Suppressor macrophage treated with lipopolysaccharide for 1 hour (primary cell): ENCODE results near the gene KRTAP5-1.
"Not testable (repeated sequence)": the region's sequence is repeated elsewhere in the genome, so short reads cannot be mapped to it uniquely, and the experiment has no call there.

Experiments used
- DNase-seq, 3 donors: peaks; one replicate each; pipeline ENCODE4 v3.0.0-alpha.2; 2020 to 2022

Gene KRTAP5-1

DNA sequence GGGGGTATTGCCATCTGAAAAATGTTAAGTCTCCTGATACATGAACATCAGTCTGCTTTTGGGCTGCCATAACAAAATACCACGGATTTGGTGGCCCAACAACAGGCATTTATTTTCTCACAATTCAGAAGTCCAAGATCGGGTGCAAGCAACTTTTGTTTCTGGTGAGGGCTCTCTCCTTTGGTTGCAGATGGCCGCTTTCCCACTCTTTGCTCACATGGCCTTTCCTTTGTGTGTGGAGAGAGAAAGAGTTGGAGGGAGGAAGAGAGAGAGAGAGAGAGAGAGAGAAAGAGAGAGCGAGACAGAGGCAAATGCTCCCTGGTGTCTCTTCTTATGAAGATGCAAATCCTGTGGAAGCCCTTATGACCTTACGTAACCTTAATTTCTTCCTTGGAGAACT is 15.5 kb upstream of the KRTAP5-1 start:
- no peak for DNase-seq

DNA sequence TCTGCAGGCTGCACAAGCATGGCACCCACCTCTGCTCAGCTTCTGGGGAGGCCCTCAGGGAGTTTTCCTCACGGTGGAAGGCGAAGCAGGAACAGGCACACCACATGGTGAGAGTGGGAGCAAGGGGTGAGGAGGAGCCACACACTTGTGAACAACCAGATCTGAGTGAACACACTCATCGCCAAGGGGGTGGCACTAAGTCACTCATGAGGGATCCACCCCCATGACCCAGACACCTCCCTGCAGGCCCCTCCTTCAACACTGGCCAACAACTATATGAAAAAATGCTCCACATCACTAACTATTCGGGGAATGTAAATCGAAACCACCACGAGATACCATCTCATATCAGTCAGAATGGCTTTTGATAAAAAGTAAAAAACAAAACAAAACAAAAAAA is 13.7 kb upstream of the KRTAP5-1 start:
- DNase-seq: no peak

DNA sequence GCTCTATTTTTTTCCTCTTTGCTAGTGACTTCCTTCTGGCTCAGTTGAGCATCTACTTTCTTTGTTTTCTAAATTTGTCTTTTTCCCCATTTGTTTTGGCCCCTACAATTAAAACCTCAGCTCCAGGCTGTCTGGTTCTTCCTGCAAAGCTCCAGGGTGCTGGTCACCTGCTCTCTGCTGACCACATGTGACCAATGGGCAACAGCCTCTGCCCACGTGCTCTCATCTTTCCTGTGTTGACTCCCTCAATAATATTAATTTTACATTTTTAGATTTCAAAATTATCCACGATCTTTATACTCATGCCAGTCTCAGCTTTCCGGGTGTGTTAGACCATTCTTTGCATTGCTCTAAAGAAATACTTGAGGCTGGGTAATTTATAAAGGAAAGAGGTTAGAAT is 13.3 kb upstream of the KRTAP5-1 start:
- not testable (repeated sequence) for DNase-seq

DNA sequence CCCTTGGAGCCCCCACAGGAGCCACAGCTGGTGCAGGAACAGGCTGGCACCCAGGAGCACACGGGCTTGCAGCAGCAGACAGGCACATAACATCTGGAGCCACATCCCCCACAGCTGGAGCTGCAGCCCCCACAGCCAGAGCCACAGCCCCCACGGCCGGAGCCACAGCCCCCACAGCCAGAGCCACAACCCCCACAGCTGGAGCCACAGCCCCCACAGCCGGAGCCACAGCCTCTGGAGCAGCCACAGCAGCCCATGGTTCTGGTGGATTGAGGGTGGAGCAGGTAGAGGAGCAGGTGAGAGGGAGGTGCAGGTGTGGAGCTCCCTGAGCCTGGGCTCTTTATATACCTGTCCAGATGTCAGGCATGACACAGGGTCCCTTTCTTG is 12.9 kb upstream of the KRTAP5-1 start, which contains the start of gene KRTAP5-2:
Gene KRTAP5-2 (minus strand): TSS at position 301 of the 387 bp plus-strand sequence. CDS start 44 bp downstream, at position 257.
- DNase-seq: no peak

DNA sequence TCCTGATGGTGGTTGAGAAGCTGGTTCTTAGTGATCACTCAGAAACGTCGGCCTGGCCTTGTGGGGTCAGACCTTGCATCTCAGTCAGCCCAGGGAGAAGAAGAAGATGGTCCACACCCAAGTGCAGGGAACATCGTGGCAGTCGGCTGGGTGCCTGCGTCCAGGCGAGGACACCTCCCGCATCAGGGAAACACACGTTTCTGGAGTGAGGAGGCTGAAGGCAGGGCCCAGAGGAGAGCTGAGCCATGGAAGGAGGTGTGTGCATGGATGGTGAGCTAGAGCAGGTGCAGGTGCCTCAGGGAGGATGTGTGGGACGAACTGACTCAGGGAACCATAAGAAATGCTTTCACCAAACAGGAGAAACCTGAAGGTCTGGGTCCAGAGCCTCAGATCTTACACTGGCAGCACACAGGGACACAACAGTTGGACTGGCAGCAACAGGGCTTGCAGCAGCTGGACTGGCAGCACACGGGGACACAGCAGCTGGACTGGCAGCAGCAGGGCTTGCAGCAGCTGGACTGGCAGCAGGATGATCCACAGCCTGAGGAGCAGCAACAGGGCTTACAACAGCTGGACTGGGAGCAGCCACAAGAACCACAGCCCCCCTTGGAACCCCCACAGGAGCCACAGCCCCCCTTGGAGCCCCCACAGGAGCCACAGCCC is 12.4 kb upstream of the KRTAP5-1 start:
- DNase-seq: no peak

DNA sequence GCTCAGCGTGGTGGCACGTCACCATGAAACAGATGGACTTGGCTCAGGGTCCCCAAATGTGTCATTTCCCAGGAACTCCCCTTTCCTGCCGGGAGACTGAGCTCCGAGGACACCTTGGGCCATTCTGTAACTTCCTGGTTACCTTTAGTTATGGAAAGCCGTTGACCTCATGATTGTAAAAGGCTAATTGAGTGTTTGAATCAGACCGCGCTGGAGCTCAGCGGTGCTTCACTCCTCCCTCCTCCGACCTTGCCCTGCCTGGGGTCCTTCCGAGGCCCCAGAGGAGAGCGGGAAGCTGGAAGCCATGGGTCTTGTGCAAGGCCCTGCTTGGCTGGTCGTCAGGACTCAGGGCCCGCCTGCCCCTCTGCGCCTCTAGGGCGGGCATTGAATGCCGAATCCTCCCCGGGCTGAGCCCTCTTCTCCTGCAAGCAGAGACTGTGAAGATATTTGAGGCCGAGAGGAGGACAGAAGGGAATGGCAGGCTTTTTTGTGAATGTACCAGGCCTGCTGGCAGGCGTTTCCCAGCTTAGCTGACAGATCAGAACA is 11.6 kb upstream of the KRTAP5-1 start:
- DNase-seq: not testable (repeated sequence)

DNA sequence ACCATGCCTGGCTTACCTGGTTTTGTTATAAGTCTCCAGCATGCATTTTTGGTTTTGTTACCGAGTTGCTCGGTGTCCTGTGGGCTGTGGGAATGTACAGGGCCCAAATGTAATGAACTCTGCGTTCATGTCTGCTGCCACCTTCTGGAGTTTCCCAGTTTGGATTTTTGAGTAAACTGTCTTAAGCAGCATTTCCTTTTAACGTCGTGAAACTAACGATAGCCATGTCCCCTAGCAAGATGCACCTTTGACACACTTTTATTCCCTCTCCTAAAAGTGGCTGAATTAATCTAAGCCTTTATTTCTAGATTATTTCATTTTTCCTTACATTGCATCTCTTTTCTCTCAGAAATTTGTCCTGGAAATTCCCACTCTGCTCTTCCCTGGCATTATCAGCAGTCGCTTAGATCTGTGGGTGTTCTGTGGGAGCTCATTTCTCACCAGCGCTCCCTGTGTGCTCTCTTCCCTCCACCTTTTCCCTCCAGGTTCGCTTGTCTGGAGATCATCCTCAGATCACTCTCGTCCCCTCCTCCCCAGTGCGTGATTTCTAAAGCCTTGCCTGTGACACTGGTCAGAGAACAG is 11.0 kb upstream of the KRTAP5-1 start:
- DNase-seq: not testable (repeated sequence)

DNA sequence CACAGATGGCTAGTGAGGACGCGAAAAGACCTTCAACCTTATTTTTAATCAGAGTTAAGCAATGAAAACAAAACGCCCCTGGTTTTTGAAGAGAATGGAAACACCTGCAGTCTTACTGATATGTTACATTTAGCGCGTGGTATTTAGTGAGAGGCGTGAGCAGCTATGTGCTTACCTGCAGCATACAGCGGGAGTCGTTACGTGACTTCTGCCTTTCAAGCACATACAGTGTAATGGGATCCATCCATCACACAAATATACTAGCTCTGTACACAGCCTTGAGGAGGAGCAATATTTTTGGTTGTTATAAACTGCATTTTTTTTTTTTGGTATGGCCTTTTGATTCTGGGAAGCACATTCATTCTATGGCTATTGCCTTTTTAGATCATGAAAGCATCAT is 7.5 kb upstream of the KRTAP5-1 start:
- no peak for DNase-seq

DNA sequence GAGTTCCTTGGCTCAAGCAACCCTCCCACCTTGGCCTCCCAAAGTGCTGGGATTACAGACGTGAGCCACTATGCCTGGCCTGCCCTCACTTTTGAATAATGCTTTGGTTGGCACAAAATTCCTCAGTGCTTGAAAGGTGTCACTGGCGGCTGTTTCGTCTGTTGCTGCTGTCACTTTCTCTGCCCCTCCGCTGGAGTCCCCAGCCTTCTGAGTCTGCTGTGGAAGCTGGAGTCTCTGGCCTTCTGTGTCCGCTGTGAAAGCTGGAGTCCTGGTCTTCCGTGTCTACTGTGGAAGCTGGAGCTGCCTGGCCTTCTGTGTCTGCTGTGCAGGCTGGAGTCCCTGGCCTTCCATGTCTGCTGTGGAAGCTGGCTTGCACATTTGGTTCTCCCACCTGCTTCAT is 4.9 kb upstream of the KRTAP5-1 start:
- no peak for DNase-seq

DNA sequence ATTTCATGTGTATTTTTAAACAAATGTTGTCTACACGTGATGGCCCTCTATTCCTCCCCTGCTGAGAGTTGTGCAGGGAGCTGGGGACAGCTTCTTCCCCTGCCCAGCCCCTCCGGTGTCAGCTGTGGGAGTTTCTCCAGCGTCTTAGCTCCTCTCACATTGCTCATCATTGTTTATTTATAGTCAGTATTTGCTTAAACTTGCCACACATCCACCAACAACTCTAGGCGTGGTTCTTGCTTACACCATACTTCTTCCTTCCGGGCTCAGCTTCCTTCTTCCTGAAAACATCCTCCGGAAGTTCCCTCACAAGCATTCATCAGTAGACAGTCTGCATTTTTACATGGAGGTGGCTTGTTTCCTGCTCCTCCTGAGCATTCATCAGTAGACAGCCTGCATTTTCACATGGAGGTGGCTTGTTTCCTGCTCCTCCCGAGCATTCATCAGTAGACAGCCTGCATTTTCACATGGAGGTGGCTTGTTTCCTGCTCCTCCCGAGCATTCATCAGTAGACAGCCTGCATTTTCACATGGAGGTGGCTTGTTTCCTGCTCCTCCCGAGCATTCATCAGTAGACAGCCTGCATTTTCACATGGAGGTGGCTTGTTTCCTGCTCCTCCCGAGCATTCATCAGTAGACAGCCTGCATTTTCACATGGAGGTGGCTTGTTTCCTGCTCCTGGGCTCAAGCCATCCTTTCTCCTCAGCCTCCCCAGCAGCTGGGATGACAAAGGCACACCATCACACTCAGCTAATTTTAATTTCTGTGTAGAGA is 4.3 kb upstream of the KRTAP5-1 start:
- DNase-seq: peak; percentile 76 to 88 (median 87)

DNA sequence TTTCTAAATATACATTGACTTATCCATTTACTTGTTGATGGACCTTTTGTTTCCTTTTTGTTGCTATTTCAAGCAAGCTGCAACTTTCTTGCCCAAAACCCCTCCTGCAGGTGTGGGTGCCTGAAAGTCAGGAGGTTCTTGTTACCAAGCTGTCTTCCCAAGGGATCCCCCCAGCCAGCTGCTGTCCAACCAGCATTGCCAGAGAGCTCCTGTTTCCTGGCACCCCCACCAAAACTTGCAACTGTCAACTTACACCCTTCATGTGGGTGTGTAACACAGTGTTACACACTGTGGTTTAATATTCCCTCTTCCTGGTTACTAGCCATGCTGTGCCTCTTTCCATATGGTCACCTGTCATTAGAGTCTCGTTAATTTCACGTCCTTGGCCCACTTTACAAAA is 1.6 kb upstream of the KRTAP5-1 start:
- DNase-seq: no peak

DNA sequence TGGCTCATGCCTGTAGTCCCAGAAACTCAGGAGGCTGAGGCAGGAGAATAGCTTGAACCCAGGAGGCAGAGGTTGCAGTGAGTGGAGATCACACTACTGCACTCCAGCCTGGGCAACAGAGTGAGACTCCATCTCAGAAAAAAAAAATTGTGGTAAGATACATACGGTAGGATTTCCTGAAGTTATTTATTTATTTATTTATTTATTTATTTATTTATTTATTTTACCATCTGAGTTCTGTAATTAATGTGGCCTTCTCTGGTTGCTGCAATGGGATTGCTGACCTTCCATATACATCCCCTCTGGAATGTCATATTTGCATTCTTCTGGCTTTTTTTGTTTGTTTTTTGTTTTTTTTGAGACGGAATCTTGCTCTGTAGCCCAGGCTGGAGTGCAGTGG is 2.2 kb downstream of the KRTAP5-1 start:
- not testable (repeated sequence) for DNase-seq

DNA sequence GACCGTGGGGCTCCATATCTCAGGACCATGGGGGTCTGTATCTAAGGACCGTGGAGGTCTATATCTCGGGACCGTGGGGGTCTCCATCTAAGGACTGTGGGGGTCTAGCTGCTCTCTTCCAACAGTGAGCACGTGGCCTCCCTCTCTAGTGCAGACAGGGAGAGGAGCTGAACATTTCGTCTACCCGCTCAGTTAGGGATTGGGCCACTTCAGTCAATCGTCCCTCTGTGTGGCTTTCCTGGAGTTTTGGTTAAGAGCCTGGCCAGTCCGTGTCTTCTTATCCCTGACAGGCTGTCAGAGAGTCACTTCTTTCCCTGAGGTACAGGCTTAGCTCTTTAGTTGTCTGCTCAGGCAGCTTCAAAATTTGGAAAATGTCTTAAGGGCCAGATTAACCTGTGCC is 3.1 kb downstream of the KRTAP5-1 start:
- no peak for DNase-seq

DNA sequence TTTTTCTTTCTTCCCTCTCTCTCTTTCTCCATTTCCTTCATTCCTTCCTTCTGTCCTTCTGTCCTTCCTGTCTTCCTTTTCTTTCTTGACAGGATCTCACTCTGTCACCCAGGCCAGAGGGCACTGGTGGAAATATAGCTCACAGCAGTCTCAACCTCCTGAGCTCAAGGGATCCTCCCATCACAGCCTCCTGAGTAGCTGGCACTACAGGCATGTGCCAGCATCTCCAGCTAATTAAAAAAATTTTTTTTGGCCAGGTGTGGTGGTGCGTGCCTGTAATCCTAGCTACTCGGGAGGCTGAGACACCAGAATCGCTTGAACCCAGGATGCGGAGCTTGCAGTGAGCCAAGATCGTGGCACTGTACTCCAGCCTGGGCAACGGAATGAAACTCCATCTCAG is 8.3 kb downstream of the KRTAP5-1 start:
- no peak for DNase-seq

DNA sequence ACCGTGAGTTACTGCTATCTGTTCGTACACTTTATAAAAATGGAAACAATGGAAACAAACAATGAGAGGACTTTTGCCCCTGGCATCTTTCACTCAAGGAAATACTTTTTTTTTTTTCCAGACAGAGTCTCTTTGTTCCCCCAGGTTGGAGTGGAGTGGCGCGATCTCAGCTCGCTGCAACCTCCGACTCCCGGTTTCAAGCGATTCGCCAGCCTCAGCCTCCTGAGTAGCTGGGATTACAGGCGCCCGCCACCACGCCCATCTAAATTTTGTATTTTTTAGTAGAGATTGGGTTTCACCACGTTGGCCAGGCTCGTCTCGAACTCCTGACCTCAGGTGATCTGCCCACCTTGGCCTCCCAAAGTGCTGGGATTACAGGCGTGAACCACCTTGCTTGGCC is 9.3 kb downstream of the KRTAP5-1 start:
- not testable (repeated sequence) for DNase-seq

DNA sequence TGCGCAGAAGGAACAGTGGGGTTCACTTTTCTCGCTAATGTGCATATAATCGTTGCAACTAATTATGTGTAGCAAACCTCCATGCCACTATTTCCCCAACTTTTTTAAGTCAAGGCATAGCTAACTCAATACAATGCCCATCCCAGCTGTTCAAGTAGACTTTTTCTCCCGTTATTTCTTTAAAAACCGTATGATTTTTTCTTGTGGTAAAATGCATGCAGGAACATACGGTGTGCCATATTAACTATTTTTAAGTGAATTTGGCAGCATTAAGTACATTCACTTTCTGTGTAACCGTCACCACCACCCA is 10.2 kb downstream of the KRTAP5-1 start:
- DNase-seq: no peak

DNA sequence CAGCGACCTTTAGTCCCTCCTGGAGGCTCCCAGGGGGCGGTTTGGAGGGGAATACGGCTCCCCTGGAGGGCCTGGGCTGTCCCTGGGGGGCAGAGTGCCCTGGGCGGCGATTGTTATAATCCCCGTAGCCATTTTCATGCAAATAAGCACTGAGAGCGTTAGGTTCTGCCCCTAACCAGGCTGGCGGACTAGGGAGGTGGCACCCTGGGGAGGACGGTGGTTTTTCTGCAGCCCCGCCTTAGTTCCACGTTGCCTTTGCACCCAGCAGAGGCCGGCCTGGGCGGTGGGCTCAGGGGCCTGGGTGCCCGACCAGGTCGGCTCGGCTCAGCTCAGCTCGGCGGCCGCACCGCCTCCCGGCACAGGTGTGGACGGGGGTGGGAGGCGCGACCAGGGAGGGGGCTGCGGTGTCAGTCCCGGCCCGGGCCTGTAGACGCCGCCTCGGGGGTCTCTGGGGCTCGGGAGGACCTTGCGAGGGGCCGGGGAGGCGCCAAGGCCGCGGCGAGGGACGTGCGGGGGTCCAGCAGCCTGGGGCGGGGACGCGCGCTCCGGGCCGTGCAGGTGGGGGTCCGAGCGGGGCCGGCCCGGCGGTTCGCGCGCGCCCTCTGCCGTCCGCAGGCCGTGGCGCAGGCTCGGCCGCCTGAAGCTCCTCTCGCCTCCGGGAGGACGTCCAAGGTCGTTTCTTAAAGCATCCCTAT is 10.7 kb downstream of the KRTAP5-1 start:
- DNase-seq: peak; percentile 49 to 76 (median 64)

DNA sequence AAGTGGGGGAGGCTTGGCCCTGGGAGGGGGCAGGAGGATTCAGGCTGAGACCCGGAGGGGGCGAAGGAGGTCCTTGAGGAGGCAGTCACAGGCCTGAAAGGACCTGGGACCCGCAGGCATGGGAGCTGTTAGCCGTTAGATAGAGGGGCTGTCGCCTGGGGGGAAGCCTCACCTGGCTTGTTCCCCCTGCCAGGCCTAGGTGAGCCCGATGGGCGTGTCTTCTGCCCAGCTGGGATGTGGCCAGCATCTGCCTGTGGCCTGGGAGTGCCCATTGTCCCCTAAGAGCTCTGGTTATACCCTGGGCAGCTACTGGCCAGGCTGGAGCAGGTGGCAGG is 11.2 kb downstream of the KRTAP5-1 start:
- no peak for DNase-seq

DNA sequence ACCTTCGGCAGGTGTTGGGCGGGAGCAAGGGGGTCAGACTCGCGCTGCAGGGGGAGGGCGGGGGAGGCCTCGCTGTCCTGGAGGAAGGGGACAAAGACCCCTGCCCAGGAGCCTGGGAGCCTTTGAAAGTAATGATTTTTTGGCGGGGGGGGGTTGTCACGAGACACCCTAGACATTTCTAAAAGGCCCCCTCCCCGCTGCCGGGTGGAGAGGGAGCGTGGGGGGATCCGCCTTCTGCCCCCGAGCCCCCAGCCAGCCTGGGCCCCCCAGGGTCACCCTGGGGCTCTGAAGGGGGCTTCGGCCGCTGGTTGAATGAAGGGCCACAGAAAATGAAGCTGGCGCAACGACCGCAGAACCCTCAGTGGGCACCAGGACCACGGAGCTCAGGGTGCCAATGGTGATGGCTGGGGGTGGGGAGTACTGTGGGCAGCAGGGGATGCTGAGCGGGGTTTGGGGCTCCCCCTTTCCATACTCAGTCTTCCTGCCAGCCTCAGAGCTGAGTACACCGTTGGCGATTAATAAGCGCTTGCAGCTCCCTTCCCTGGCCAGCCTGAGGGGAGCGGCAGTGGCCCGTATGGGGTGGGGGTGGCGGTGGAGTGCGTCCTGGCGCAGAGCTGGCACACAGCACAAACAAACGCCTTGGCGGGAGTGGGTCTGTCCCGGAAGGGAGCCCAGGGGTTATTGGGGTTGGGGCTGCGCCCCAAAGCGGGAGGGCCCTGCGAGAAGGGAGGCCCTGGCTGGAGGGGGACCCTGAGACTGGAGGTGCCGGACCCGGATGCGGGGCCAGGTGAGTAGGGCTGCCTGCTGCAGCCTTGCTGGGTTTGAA is 11.8 kb downstream of the KRTAP5-1 start:
- DNase-seq: peak in 1 of 3 donors; percentile 22

DNA sequence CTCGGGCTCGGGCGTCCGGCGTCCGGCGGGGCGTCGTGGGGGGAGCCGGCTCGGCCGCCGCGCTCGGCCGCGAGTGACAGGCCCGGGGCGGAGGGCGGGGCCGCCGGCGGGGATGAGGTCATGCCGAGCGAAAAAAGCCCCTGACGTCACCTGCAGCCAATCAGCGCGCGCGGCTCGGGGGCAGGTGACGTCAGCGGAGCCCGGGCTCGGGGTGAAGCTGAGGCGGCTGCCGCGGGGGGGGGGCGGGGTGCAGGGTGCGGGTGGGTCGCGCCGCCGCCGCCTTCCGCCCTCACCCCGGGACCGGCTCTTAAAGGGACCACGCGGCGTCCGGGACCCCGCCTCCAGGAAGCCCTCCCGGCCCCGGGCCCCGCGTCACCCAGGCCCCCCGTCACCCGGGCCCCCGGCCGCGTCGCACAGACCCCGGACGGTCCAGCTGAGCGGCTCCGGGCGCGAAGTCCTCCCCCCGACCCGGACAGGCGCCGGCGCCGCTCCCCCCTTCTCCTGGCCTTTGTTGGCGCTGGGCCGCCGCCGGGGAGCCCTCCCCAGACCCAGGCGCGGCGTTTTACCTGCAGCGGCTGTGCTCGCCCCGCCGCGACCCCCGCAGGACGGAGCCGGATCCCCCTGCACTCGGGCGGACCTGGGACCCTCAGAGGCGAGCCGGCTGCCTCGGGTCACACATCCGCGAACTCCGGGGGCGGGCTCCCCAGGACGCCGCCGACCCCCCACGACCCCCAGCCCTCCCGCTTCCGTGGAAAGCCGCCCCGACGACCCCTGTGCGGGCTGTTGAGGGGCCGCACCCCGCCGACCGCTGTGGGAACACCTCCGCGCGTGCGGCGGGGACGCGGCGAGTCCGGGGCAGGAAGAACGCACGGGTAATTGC is 12.6 kb downstream of the KRTAP5-1 start, which contains the start of gene DUSP8:
Gene DUSP8 (minus strand): TSS at position 75 of the 880 bp plus-strand sequence. CDS start 6,445 bp downstream, outside the sequence.
- DNase-seq: peak; percentile 93 to 98 (median 98)

DNA sequence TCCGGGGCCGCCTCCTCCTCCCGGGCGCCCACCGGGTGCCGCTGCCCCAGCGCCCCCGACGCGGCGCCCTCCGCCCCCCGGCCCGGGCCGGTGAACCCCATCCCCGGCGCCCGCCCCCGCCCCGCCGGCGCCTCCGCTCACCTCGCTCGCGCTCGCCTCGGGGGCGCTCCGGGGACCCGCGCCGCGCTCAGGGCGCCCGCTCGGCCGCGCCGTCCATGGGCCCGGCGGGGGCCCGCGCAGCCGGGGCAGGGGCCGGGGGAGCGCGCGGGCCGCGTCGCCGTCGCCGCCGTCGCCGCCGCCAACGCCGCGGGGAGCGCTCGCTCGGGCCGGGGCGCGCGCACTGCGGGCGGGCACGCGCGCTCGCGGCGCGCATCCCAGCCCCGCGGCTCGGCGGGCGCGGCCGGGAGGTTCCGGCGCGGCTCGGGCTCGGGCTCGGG is 13.3 kb downstream of the KRTAP5-1 start:
- no peak for DNase-seq
